ENCODE data around the gene PKHD1. TPM values are rescaled to one million over a fixed set of nuclear protein-coding genes. Genes with fewer than 3 reads are reported as not detected.
"Not testable (repeated sequence)": the region's sequence is repeated elsewhere in the genome, so short reads cannot be mapped to it uniquely, and the experiment has no call there.

Gene PKHD1
- total RNA-seq, 2 experiments from 2014 or later = not detected

DNA sequence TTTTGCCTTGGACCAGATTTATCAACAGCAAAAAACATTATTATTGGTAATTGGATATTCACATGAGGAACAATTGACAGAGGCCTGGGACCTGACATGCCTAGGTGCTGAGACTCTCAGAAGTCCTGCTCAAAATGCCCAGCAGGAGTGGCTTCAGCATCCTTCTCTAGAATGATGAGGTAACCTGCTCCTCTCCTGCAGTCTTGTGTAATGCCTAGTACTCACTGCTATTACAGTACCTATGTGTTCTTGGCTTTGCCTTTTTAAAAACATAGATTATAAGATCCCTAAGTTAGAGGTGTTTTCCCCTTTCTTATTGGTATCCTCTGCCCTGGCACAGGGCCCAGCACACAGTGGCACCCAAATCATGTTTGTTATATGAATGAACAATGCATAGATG, 230.9 kb downstream of the PKHD1 start:
- H3K27me3 Mint-ChIP-seq (ENCODE audit: low read depth) = no peaks in the 10 kb centered on the region
- no peaks in the 10 kb centered on the region for H3K9me3 Mint-ChIP-seq (ENCODE audit: insufficient read depth)
- DNase-seq (no peak), ATAC-seq (no peak)
- H3K4me1 Mint-ChIP-seq (ENCODE audit: low read depth) = no peaks in the 10 kb centered on the region
- POLR2A ChIA-PET = no interaction called here
- CTCF ChIA-PET = no interaction called here
- no peak overlapping the region for H3K4me3 Mint-ChIP-seq
- no peak overlapping the region for H3K27ac Mint-ChIP-seq
- H3K36me3 Mint-ChIP-seq (ENCODE audit: low read depth) = no peaks in the 10 kb centered on the region

DNA sequence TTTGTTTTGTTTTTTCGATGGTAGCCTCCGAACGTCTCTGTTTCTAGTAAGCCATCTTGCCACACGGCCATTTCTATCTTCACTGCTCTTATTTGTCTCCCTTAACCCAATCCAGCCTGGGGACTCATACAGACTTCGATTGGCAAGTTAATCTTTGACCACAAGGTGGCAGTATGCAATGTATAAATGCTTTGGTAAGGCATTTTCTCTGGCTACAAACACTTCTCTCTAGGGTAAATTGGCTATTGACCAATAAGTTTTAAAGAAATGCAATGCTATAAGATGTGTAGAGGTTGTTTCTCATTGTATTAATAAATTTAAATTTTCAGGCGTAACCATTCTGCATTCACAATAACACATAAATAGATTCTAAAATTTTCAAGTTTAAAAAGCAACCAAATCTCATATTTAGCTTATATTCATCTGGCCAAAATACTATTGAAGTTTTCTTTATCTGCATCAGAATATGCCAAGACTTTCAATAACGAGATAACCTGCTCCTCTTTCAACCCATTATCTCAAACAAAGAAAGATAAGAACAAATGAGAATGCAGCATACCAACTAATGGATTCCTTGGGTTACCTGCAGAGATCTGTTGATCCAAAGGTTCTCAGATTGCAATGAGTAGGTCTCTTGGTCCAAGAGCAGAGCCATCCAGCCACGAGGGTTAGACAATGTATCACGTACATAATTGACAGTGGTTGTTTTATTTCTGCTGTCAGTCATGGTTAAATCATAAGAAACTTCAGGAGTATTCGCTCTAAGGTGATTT, 231.9 kb downstream of the PKHD1 start:
- no peak for ATAC-seq
- ChIA-PET CTCF (interaction anchor here (0.9 to 1.9 kb wide), 3 partner anchors 9 to 165 kb away, joined by 4 to 12 read pairs (median 7); no protein-coding TSS in a partner anchor), POLR2A (no interaction called here)
- Mint-ChIP-seq H3K4me1 (ENCODE audit: low read depth) (no peaks in the 10 kb centered on the region), H3K27me3 (ENCODE audit: low read depth) (no peaks in the 10 kb centered on the region), H3K27ac (no peak overlapping the region), H3K9me3 (ENCODE audit: insufficient read depth) (no peaks in the 10 kb centered on the region), H3K36me3 (ENCODE audit: low read depth) (no peaks in the 10 kb centered on the region), H3K4me3 (no peak overlapping the region)
- DNase-seq = peak; percentile 41

DNA sequence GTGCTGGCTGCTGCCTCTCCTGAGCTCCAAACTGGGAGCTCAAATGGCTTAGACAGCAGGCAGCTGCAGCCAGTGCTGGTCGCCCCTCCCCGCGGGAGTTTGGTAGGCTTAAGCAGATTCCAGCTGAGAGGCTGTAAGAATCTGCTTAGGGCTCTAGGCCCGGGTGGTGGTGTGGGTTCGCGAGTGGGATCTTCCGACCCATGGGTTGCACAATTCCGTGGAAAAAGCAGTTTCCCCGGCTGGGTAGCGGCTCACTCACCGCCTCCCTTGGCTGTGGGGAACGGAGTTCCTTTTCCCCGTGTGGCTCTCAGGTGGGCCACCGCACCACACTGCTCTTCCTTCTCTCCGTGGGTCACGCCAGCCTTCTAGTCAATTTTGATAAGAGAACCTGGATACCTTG, 232.5 kb downstream of the PKHD1 start:
- no peak for ATAC-seq

DNA sequence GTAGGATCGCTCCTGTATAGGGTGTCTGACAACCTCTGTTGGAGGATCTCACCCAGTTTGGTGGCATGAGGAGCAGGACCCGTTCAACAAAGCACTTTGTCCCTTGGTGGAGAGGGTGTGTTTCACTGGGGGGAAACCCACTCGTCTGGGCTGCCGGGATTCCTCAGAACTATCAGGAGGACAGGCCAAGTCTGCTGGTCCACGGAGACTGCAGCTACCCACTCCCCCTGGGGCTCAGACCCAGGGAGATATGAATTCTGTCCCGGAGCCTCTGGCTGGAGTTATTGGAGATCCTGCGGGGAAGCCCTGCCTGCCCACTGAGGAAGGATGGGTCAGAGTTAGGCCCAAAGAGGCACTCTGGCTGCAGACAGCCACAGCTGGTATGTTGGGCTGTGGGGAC, 233.1 kb downstream of the PKHD1 start:
- Mint-ChIP-seq H3K27ac (no peak overlapping the region), H3K27me3 (ENCODE audit: low read depth) (no peaks in the 10 kb centered on the region), H3K36me3 (ENCODE audit: low read depth) (no peaks in the 10 kb centered on the region), H3K4me1 (ENCODE audit: low read depth) (no peaks in the 10 kb centered on the region), H3K4me3 (no peak overlapping the region), H3K9me3 (ENCODE audit: insufficient read depth) (no peaks in the 10 kb centered on the region)
- ATAC-seq (no peak), DNase-seq (no peak)
- ChIA-PET CTCF (interaction anchor here (0.7 to 2.3 kb wide), 4 partner anchors 10 to 170 kb away, joined by 3 to 12 read pairs (median 7); no protein-coding TSS in a partner anchor), POLR2A (no interaction called here)

More for the DNA sequence above, 232.5 kb downstream of the PKHD1 start:
- Mint-ChIP-seq H3K27ac (no peak overlapping the region), H3K36me3 (ENCODE audit: low read depth) (no peaks in the 10 kb centered on the region), H3K4me1 (ENCODE audit: low read depth) (no peaks in the 10 kb centered on the region), H3K4me3 (no peak overlapping the region), H3K9me3 (ENCODE audit: insufficient read depth) (no peaks in the 10 kb centered on the region), H3K27me3 (ENCODE audit: low read depth) (no peaks in the 10 kb centered on the region)
- no peak for DNase-seq
- ChIA-PET CTCF (interaction anchor here (0.7 to 2.3 kb wide), 4 partner anchors 10 to 169 kb away, joined by 3 to 12 read pairs (median 7); no protein-coding TSS in a partner anchor), POLR2A (no interaction called here)

DNA sequence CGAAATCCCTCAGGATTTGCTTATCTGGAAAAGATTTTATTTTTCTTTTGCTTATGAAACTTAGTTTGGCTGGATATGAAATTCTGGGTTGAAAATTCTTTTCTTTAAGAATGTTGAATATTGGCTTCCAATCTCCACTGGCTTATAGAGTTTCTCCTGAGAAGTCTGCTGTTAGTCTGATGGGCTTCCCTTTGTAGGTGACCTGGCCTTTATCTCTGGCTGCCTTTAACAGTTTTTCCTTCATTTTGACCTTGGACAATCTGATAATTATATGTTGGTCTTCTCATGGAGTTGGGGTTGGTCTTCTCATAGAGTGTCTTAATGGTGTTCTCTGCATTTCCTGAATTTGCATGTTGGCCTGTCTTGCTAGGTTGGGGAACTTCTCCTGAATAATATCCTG, 234.3 kb downstream of the PKHD1 start:
- H3K27ac Mint-ChIP-seq; H3K36me3 Mint-ChIP-seq (ENCODE audit: low read depth); DNase-seq; ATAC-seq; H3K9me3 Mint-ChIP-seq (ENCODE audit: insufficient read depth); POLR2A ChIA-PET; H3K4me3 Mint-ChIP-seq; H3K27me3 Mint-ChIP-seq (ENCODE audit: low read depth); H3K4me1 Mint-ChIP-seq (ENCODE audit: low read depth): not testable (repeated sequence)
- CTCF ChIA-PET = interaction anchor here (2.3 kb wide), 1 partner anchor 169 kb away, joined by 7 read pairs; no protein-coding TSS in a partner anchor

DNA sequence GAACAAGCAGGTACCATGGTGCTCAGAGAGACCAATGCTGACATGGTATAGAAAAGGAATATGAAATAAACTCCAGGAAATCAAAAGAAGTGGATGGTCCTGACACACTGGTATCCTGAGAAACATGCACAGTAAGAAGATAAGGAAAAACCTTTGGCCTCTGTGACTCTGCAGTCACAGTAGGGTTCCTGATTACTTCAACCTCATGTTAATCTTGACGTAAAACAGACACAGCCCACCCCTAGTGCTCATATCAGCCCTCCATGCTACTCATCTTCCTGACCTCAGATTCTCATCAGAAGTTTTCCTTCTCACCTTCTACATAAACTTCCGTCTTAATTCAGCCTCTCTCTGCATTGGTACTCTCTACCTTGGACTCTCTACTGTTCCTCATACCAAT, 240.9 kb downstream of the PKHD1 start:
- no peaks in the 10 kb centered on the region for H3K36me3 Mint-ChIP-seq (ENCODE audit: low read depth)
- ATAC-seq (no peak), DNase-seq (no peak)
- H3K9me3 Mint-ChIP-seq (ENCODE audit: insufficient read depth) = no peaks in the 10 kb centered on the region
- no peak overlapping the region for H3K4me3 Mint-ChIP-seq
- H3K4me1 Mint-ChIP-seq (ENCODE audit: low read depth) = no peaks in the 10 kb centered on the region
- CTCF ChIA-PET = no interaction called here
- no peaks in the 10 kb centered on the region for H3K27me3 Mint-ChIP-seq (ENCODE audit: low read depth)
- H3K27ac Mint-ChIP-seq = no peak overlapping the region
- POLR2A ChIA-PET = no interaction called here

DNA sequence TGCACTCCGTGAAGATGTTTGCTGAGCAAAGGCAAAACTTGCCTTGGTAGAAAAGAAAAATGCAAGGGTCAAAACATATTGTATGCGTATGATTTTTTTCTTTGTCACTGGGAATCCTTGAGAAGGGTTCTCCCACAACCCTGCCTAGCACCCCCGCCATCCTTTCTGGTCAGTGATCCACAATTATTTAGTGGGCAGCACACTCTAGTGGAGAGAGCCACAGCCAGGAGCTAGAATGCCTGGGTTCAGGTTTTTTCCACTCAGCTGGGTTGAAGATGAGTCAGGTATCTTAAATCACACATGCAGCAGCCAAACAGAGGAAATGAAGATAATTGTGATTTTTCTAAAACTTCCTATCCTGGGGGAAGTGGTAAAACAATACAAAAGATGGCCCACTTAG, 243.1 kb downstream of the PKHD1 start:
- no peaks in the 10 kb centered on the region for H3K36me3 Mint-ChIP-seq (ENCODE audit: low read depth)
- H3K27me3 Mint-ChIP-seq (ENCODE audit: low read depth) = peaks cover 2% of the 10 kb centered on the region
- no peak overlapping the region for H3K4me3 Mint-ChIP-seq
- no peaks in the 10 kb centered on the region for H3K4me1 Mint-ChIP-seq (ENCODE audit: low read depth)
- H3K27ac Mint-ChIP-seq = no peak overlapping the region
- H3K9me3 Mint-ChIP-seq (ENCODE audit: insufficient read depth) = no peaks in the 10 kb centered on the region
- POLR2A ChIA-PET = no interaction called here
- ATAC-seq = no peak
- no peak for DNase-seq
- CTCF ChIA-PET = no interaction called here

DNA sequence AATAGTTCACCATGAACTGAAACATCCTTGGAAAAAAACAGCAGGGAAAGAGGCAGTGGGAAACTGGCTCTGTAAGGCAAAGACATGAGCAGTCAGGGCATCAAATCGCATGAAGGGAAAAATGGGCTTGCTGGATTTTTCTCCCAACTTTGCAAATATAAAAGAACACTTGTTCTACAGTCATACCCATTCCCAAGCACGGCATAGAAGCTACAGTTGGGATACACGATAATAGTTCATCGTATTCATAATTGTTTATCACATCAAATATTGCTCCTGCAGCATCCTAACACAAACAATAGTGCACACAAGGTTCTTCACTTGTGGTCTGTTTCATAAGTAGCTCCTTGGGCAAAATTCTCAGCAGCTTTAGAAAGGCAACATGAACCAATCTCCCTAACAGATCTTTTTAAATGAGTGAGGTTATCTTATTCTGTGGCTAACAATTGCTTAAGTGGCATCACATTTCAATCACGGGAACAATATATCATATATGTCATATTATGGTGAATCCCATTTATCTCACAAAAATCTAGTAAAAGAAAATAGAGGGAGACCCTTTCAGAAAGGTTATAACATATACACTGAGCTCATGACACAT, 243.9 kb downstream of the PKHD1 start:
- ATAC-seq (no peak), DNase-seq (no peak)
- Mint-ChIP-seq H3K4me3 (no peak overlapping the region), H3K27ac (no peak overlapping the region), H3K9me3 (ENCODE audit: insufficient read depth) (no peaks in the 10 kb centered on the region), H3K27me3 (ENCODE audit: low read depth) (peaks cover 2% of the 10 kb centered on the region), H3K4me1 (ENCODE audit: low read depth) (no peaks in the 10 kb centered on the region), H3K36me3 (ENCODE audit: low read depth) (no peaks in the 10 kb centered on the region)
- ChIA-PET POLR2A (no interaction called here), CTCF (no interaction called here)

DNA sequence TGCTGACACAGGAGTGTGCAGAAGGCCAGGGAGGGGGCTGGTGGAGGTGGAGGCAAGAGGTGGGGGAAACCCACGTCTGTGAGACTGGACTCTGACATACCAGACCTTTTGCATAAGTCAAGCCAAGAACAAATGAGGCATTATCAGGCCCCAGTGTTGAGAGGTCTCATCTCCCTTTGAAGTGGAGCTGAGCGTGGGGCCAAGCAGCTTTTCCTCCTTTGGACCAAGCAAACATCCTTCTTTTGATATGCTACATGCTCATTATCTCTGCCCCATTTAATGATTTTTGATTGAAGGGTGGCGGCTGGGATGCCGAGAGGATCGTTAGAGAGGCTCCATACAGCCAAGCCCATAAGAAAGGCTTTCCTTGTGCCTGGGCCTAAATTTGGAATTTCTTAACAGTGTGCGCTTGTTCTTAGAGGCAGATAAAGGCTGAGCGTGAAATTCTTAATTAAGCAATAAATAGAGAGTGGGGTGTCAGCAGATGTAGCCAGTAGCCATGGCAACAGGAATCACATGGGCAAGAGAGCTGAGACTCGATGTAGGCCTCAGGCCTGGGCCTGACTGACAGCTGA, 244.5 kb downstream of the PKHD1 start:
- CTCF ChIA-PET = no interaction called here
- H3K4me1 Mint-ChIP-seq (ENCODE audit: low read depth) = no peaks in the 10 kb centered on the region

DNA sequence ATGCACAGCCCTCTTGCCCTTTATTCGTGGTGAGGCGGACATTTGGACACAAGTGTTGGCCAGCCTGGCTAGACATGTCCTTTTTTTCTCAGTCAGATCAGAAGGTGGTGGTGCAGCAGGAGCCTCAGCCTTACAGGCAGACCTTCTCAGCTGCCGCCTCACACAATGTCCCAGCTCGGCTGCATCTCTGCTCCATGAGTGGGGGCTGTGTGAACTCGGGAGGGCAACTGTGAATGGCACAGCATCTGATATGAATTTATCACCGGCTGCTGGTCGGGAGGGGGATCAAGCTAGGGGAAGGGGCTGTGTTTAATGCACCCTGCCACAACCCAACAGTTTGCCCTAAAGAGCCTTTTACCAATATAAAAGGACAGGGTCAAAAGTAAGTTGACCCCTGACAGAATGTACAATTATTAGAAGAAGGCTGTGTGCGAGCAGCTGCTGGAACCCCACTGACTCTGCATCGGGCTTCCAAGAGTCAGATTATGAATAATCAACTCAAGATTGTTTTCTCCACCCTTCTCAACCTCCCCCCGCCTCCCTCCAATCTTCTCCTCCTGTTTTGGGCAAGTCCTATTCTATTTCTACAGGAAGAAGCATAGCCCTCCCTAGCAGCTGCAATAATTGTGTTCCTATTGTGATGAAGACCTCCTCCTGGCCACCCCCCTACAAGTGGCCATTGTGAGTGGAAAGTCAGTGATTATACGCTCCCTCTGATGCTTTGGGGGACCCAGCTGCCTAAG, 245.2 kb downstream of the PKHD1 start:
- Mint-ChIP-seq H3K4me1 (ENCODE audit: low read depth) (no peaks in the 10 kb centered on the region), H3K4me3 (no peak overlapping the region), H3K27me3 (ENCODE audit: low read depth) (peaks cover 2% of the 10 kb centered on the region), H3K36me3 (ENCODE audit: low read depth) (no peaks in the 10 kb centered on the region), H3K27ac (no peak overlapping the region), H3K9me3 (ENCODE audit: insufficient read depth) (no peaks in the 10 kb centered on the region)
- no peak for ATAC-seq
- DNase-seq = no peak
- CTCF ChIA-PET = no interaction called here
- POLR2A ChIA-PET = no interaction called here

More for the DNA sequence above, 244.5 kb downstream of the PKHD1 start:
- H3K27me3 Mint-ChIP-seq (ENCODE audit: low read depth) = peaks cover 2% of the 10 kb centered on the region
- no peak overlapping the region for H3K27ac Mint-ChIP-seq
- no peak for DNase-seq
- ATAC-seq = no peak
- H3K9me3 Mint-ChIP-seq (ENCODE audit: insufficient read depth) = no peaks in the 10 kb centered on the region
- H3K36me3 Mint-ChIP-seq (ENCODE audit: low read depth) = no peaks in the 10 kb centered on the region
- POLR2A ChIA-PET = no interaction called here
- H3K4me3 Mint-ChIP-seq = no peak overlapping the region

DNA sequence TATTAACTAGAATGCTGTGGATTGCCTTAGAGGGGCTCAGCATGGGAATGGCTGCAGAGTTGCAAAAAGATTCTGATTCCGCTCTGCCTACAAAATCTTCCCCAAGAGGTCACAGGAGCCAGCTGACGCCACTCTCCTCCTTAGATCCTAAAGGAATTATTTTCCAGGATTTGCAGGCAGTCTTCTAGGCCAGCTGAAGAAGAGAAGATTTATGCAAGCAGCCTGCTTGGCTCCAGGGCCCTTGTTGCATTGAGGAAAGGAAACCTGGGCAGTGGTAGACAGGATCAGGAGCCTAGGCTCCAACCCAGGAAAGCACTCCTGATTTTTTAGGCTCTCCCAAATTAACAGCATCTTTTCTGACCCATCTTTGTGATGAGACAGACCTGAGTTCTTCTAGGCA, 245.8 kb downstream of the PKHD1 start:
- H3K4me1 Mint-ChIP-seq (ENCODE audit: low read depth) = no peaks in the 10 kb centered on the region
- peaks cover 2% of the 10 kb centered on the region for H3K27me3 Mint-ChIP-seq (ENCODE audit: low read depth)
- ChIA-PET CTCF (no interaction called here), POLR2A (no interaction called here)
- no peak overlapping the region for H3K4me3 Mint-ChIP-seq
- no peak for DNase-seq
- H3K9me3 Mint-ChIP-seq (ENCODE audit: insufficient read depth) = no peaks in the 10 kb centered on the region
- H3K27ac Mint-ChIP-seq = no peak overlapping the region
- no peak for ATAC-seq
- no peaks in the 10 kb centered on the region for H3K36me3 Mint-ChIP-seq (ENCODE audit: low read depth)
